Measurements from ENCODE around the gene UAP1.

DNA sequence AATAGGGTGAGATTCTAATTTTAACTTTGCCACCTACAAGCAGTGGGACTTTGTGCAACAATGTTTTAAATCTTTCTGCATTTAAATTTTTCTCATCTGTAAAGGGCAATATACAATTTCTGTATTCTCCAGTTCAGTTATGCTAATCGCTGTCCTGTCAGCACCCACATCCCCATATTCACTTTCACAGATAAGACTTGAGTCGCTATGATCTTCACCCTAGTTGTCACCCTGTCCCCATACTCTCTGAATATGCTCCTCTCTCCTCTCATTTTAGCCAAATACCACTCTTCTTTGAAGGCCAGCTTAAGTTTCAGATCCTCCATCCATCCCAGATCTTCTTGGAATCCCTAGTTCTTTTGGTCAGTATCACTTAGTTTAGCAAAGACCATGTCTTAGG, 79.6 kb downstream of the UAP1 start:
- TF ChIP-seq EZH2 (IDR thresholded peaks at IDR 0.05; ENCODE audit: insufficient read depth, poor library complexity, severe bottlenecking), result no peak
- TF ChIP-seq EZH2phosphoT487 (IDR thresholded peaks at IDR 0.05; ENCODE audit: insufficient read depth, low read depth), result no peak

Data from GM23248 (cell line).